Measurements from ENCODE around the gene TTC3. TPM values are rescaled to one million over a fixed set of nuclear protein-coding genes. Genes with fewer than 3 reads are reported as not detected.

Gene TTC3
- total RNA-seq, 6 experiments from 2014 or later, result 46.7 to 68.7 (median 54.2) TPM

DNA sequence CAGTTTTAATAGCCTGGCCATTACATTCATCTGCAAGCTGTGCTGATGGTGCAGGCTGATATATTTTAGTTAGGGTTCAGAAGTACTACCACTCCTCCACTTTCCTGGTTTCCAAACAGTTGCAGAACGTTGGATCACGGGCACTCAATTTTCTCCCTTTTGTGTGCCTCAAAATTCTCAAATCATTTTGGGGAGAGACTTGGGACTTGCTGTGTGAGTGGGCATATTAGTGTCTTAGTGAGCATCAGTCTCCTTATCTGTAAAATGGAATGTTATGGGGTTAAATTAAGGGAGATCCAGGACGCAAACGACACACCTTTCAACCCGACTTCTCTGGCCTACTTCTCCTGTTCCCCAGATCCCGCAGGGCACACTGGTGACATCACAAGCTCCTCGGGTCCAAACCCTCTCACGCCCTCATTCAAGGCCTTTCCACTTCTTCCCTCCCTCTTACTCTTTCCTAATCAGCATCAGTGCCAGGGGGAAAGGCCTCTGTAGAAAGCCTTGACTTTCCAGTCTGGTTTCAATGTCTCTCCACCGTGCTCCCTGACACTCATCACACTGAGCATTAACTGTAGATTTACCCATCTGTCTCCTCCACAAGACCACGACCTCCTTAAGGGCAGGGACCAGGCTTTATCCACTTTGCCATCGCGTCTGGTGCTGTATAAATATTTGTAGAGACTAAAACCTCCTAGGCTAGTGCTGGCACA, 1.3 kb upstream of the TTC3 start:
- ATAC-seq, result no peak

DNA sequence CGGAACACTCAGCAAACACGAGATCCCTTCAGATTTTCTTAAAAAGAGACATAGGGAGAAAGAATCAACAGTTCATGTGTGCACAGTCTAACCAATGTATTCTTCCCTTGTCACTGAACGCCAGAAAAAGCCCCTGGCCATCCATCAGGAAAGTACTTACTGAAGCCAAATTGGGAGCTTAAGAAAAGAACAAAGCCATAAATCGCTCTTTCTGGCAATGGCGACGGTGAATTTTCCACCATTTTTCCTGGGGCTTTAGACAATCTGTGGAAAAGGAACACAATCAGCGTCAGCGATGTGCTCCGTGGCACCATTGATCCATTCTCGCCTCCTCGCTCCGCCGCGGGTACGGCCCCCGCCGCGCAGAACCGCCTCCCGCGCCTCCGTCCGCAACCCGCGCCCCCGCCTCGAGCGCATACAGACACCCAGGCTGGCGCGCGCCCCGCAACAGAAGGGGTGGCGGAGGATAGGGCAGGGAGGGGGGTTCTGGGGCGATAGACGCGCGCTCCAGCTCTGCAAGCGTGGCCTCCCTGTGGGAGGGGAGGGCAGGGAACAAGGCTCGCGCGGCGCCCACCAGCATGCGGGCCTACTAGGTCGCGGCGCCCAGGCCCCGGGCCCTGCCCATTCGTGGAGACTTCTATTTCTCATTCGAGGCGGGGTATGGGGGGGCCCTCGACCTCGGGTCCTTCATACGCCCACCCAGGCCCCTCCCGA, 623 bp upstream of the TTC3 start:
- peaks cover 0 to 21% (median 0%) of the 10 kb centered on the region in 4 donors for H3K4me1 ChIP-seq
- peak overlapping the region; percentile 94 to 96 (median 94) for H3K27ac ChIP-seq
- 0% methylated on average over 8 of the region's 54 CpGs for WGBS (ENCODE audit: insufficient coverage, low coverage, low lambda C conversion rate, missing lambda C conversion rate)
- intact Hi-C loops (cut with DNase I), result no loop called here
- H3K9me3 ChIP-seq, result no peaks in the 10 kb centered on the region
- ATAC-seq (peak; percentile 55 to 83 (median 74)), DNase-seq (peak; percentile 70 to 86 (median 72))
- peaks cover 0 to 6% (median 0%) of the 10 kb centered on the region in 4 donors for H3K36me3 ChIP-seq
- TF ChIP-seq POLR2A (IDR thresholded peaks at IDR 0.05), result no peak
- TF ChIP-seq, protein P1, sequence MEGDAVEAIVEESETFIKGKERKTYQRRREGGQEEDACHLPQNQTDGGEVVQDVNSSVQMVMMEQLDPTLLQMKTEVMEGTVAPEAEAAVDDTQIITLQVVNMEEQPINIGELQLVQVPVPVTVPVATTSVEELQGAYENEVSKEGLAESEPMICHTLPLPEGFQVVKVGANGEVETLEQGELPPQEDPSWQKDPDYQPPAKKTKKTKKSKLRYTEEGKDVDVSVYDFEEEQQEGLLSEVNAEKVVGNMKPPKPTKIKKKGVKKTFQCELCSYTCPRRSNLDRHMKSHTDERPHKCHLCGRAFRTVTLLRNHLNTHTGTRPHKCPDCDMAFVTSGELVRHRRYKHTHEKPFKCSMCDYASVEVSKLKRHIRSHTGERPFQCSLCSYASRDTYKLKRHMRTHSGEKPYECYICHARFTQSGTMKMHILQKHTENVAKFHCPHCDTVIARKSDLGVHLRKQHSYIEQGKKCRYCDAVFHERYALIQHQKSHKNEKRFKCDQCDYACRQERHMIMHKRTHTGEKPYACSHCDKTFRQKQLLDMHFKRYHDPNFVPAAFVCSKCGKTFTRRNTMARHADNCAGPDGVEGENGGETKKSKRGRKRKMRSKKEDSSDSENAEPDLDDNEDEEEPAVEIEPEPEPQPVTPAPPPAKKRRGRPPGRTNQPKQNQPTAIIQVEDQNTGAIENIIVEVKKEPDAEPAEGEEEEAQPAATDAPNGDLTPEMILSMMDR (IDR thresholded peaks at IDR 0.05), result no peak
- no peaks in the 10 kb centered on the region for H3K27me3 ChIP-seq
- peak overlapping the region; percentile 69 to 87 (median 85) for H3K4me3 ChIP-seq

More for the DNA sequence above, 1.3 kb upstream of the TTC3 start:
- TF ChIP-seq POLR2A (IDR thresholded peaks at IDR 0.05), result no peak
- TF ChIP-seq, protein P1 (IDR thresholded peaks at IDR 0.05), result no peak
- peaks cover 0 to 6% (median 0%) of the 10 kb centered on the region in 4 donors for H3K36me3 ChIP-seq
- peak overlapping the region; percentile 94 to 96 (median 94) for H3K27ac ChIP-seq
- 32% methylated on average over 12 of the region's 12 CpGs for WGBS (ENCODE audit: insufficient coverage, low coverage, low lambda C conversion rate, missing lambda C conversion rate)
- DNase-seq, result no peak
- peaks cover 0 to 21% (median 0%) of the 10 kb centered on the region in 4 donors for H3K4me1 ChIP-seq
- H3K27me3 ChIP-seq, result no peaks in the 10 kb centered on the region
- no peaks in the 10 kb centered on the region for H3K9me3 ChIP-seq
- intact Hi-C loops (cut with DNase I), result no loop called here
- peak overlapping the region; percentile 69 to 87 (median 85) for H3K4me3 ChIP-seq

DNA sequence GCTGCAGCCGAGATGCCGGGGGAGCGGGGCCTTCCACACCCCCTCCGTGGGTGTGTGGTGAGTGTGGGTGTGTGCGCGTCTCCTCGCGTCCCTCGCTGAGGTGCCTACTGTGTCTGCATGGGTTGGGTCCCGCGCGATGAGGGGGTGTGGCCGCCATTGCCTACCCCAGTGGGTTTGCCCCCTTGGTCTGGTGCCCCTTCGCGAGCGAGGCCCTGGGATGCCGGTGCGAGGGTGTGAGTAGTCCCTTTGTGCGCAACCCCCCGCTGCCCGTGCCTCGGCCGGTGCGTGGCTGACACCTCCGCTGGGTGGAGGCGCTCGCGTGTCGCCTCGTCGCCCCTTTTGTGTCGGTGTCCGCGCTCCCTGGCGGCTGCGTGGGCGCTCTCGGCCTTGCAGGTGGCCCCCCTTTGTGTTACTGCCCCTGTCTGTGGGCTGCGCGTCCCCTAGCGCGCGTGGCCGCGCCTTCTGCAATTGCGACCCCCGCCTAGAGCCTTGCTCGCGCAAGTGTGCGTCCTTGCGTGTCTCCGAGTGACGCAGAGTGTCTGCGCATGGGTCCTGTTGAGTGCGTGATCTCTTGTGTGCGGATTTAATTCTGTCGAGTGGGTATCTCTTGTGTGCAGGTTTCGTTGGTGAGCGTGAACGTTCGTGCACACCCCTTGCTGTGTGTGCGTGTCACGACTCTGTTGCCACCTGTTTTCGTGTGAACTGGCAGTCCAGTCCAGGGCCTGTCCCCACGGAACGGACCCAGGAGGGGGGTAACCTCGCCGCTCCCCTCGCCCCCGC, 553 bp downstream of the TTC3 start:
- H3K27ac ChIP-seq, result peak overlapping the region; percentile 71 to 96 (median 76)
- H3K27me3 ChIP-seq, result no peaks in the 10 kb centered on the region
- DNase-seq, result peak; percentile 72 to 80 (median 74)
- H3K9me3 ChIP-seq, result no peaks in the 10 kb centered on the region
- peak overlapping the region; percentile 75 to 87 (median 85) for H3K4me3 ChIP-seq
- WGBS (ENCODE audit: insufficient coverage, low coverage, low lambda C conversion rate, missing lambda C conversion rate), result 0% methylated on average over 10 of the region's 70 CpGs
- intact Hi-C loops (cut with DNase I), result no loop called here
- TF ChIP-seq, protein P1 (IDR thresholded peaks at IDR 0.05), result peak in 1 of 4 donors; percentile 11
- TF ChIP-seq POLR2A (IDR thresholded peaks at IDR 0.05), result no peak
- peaks cover 0 to 4% (median 0%) of the 10 kb centered on the region in 4 donors for H3K36me3 ChIP-seq
- peaks cover 0 to 21% (median 0%) of the 10 kb centered on the region in 4 donors for H3K4me1 ChIP-seq
- ATAC-seq, result peak; percentile 43 to 63 (median 50)

DNA sequence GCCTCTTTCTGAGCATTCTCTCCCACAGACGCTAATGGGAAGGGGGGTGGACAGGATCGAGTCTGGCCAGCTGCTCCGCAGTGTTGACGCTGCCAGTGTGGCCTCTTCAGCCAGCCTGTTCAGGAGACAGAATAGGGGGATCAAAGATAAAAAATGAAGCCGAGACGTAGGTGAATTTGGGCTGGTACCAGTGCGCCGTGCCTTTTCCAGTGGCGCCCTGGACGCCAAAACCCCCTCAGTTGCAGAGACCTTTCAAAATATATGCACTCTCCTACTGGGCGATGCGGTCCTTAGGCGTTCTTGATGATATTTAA, 1.1 kb downstream of the TTC3 start:
- 4% methylated on average over 12 of the region's 13 CpGs for WGBS (ENCODE audit: insufficient coverage, low coverage, low lambda C conversion rate, missing lambda C conversion rate)
- TF ChIP-seq, protein P1 (IDR thresholded peaks at IDR 0.05), result no peak
- TF ChIP-seq POLR2A (IDR thresholded peaks at IDR 0.05), result no peak

More for the DNA sequence above, 1.1 kb downstream of the TTC3 start:
- Histone ChIP-seq H3K9me3 (no peaks in the 10 kb centered on the region), H3K36me3 (no peaks in the 10 kb centered on the region), H3K4me1 (peaks cover 0 to 21% (median 0%) of the 10 kb centered on the region in 4 donors), H3K27ac (peak overlapping the region; percentile 71 to 96 (median 76)), H3K27me3 (no peaks in the 10 kb centered on the region), H3K4me3 (peak overlapping the region; percentile 75 to 87 (median 85))
- ATAC-seq (peak; percentile 2 to 38 (median 11)), DNase-seq (peak in 1 of 3 donors; percentile 39)
- intact Hi-C loops (cut with DNase I), result no loop called here

All from right lobe of liver (tissue), 6 donors.